H1 (cell line): ENCODE results near the gene CEP57L1. TPM values are rescaled to one million over a fixed set of nuclear protein-coding genes. Genes with fewer than 3 reads are reported as not detected.

Experiments
- CTCF ChIA-PET: fragments of 300-600 bp; sonication (Branson Sonifier 250); formaldehyde crosslinking; loops from one replicate; lab custom pipeline; 2021; ENCODE audit not compliant: partially characterized antibody; lab: Charles Lee
- POLR2A ChIA-PET: fragments of 300-600 bp; sonication (Branson Sonifier 250); formaldehyde crosslinking; loops from one replicate; lab custom pipeline; 2021; ENCODE audit warnings: inconsistent platforms; ENCODE audit not compliant: partially characterized antibody; lab: Charles Lee
- DNase-seq, 2 experiments: peaks; one replicate each; pipeline versions ENCODE4 v3.0.0 to v3.0.0-alpha.2; 2010 to 2022; ENCODE audit warnings: low spot score in 2 of 2, low read depth in 1 of 2, mixed read lengths in 1 of 2
- FAIRE-seq: peaks from 2 replicates; lab custom pipeline; 2011; peaks lifted over from hg19 to GRCh38; lab: Jason Lieb, UNC
- H2AFZ ChIP-seq: 2 replicates; pipeline ENCODE4 v1.8.1; 2012; ENCODE audit warnings: low read length, inconsistent platforms
- H2AK5ac ChIP-seq: 2 replicates; pipeline ENCODE4 v1.6.1; 2013; ENCODE audit warnings: low read depth, low read length
- H2BK120ac ChIP-seq: replicated peaks from 2 replicates; pipeline ENCODE3; 2013; ENCODE audit warnings: low read depth, low read length, inconsistent platforms
- H2BK12ac ChIP-seq: 2 replicates; pipeline ENCODE4 v1.6.1; 2013; ENCODE audit warnings: low read depth, low read length
- H2BK15ac ChIP-seq: 2 replicates; pipeline ENCODE4 v1.6.1; 2013; ENCODE audit warnings: low read length
- H2BK20ac ChIP-seq: 2 replicates; pipeline ENCODE4 v1.6.1; 2013; ENCODE audit warnings: low read length
- H2BK5ac ChIP-seq: 2 replicates; pipeline ENCODE4 v1.6.1; 2013; ENCODE audit warnings: low read depth, low read length
- H3K14ac ChIP-seq: 2 replicates; pipeline ENCODE4 v1.6.1; 2013; ENCODE audit warnings: inconsistent platforms; ENCODE audit not compliant: insufficient read length
- H3K18ac ChIP-seq: 2 replicates; pipeline ENCODE4 v1.6.1; 2013; ENCODE audit warnings: low read length; ENCODE audit errors: extremely low read depth
- H3K23ac ChIP-seq: 2 replicates; pipeline ENCODE4 v1.6.1; 2013; ENCODE audit warnings: inconsistent platforms; ENCODE audit not compliant: insufficient read length
- H3K23me2 ChIP-seq: 2 replicates; pipeline ENCODE4 v1.6.1; 2013; ENCODE audit warnings: low read depth, low read length
- H3K27ac ChIP-seq: 2 replicates; pipeline ENCODE4 v1.6.1; 2011; ENCODE audit warnings: low read depth, low read length, inconsistent platforms
- H3K27me3 ChIP-seq, 4 experiments: replicated peaks in 1 of 4; 1 replicate in 1 of 4; 2 replicates in 3 of 4; pipeline versions ENCODE4 v1.6.1 to v1.8.1; 2011 to 2013; ENCODE audit warnings: low read length in 3 of 4, mild to moderate bottlenecking in 3 of 4, inconsistent platforms in 2 of 4, mixed read lengths in 2 of 4, moderate library complexity in 1 of 4; ENCODE audit not compliant: control insufficient read depth in 3 of 4, insufficient read depth in 3 of 4; ENCODE audit errors: extremely low read depth in 1 of 4
- H3K36me3 ChIP-seq, 4 experiments: 2 replicates each; pipeline versions ENCODE4 v1.6.1 to v1.8.1; 2011 to 2013; ENCODE audit warnings: mild to moderate bottlenecking in 4 of 4, low read length in 3 of 4, moderate library complexity in 2 of 4, control low read depth in 1 of 4, inconsistent platforms in 1 of 4; ENCODE audit not compliant: insufficient read depth in 4 of 4, control insufficient read depth in 2 of 4
- H3K4ac ChIP-seq: replicated peaks from 2 replicates; pipeline ENCODE3; 2013; ENCODE audit warnings: low read length, low read depth, mixed read lengths, inconsistent platforms; ENCODE audit not compliant: insufficient read length
- H3K4me1 ChIP-seq, 4 experiments: replicated peaks in 1 of 4; 1 replicate in 1 of 4; 2 replicates in 3 of 4; pipeline versions ENCODE4 v1.6.1 to v1.8.1; 2011 to 2013; ENCODE audit warnings: low read length in 3 of 4, inconsistent platforms in 2 of 4, mixed read lengths in 1 of 4; ENCODE audit not compliant: insufficient read depth in 4 of 4, control insufficient read depth in 3 of 4
- H3K4me2 ChIP-seq, 2 experiments: 2 replicates each; pipeline versions ENCODE4 v1.6.1 to v1.8.1; 2011 to 2013; ENCODE audit warnings: low read depth in 2 of 2, low read length in 2 of 2, control low read depth in 1 of 2, inconsistent platforms in 1 of 2, mild to moderate bottlenecking in 1 of 2; ENCODE audit not compliant: insufficient read depth in 1 of 2
- H3K4me3 ChIP-seq, 4 experiments: fragments of 200-600, 300-600 bp in 1 of 4; sonication (generic), shearing (Covaris generic), sonication (Bioruptor Twin) in 1 of 4; 2 replicates each; pipeline versions ENCODE4 v1.5.1 to v1.8.1; 2011 to 2016; ENCODE audit warnings: low read length in 4 of 4, low read depth in 3 of 4, control low read depth in 2 of 4, inconsistent platforms in 2 of 4, mild to moderate bottlenecking in 2 of 4, mixed read lengths in 1 of 4, moderate library complexity in 1 of 4; ENCODE audit not compliant: insufficient read depth in 2 of 4; ENCODE audit errors: extremely low read depth in 1 of 4
- H3K56ac ChIP-seq: replicated peaks from 2 replicates; pipeline ENCODE3; 2013; ENCODE audit warnings: low read depth, mild to moderate bottlenecking, mixed read lengths, low read length, inconsistent platforms; ENCODE audit not compliant: insufficient read length
- H3K79me1 ChIP-seq: 2 replicates; pipeline ENCODE4 v1.6.1; 2013; ENCODE audit warnings: low read depth, low read length, control low read depth
- H3K79me2 ChIP-seq, 2 experiments: 2 replicates each; pipeline versions ENCODE4 v1.6.1 to v1.8.1; 2012 to 2013; ENCODE audit warnings: low read length in 2 of 2, mild to moderate bottlenecking in 2 of 2, inconsistent platforms in 1 of 2; ENCODE audit not compliant: insufficient read depth in 2 of 2, control insufficient read depth in 1 of 2
- H3K9ac ChIP-seq, 4 experiments: replicated peaks in 1 of 4; 1 replicate in 1 of 4; 2 replicates in 3 of 4; pipeline versions ENCODE4 v1.6.1 to v1.8.1; 2011 to 2013; ENCODE audit warnings: low read depth in 3 of 4, low read length in 3 of 4, control low read depth in 2 of 4, mild to moderate bottlenecking in 2 of 4, moderate library complexity in 2 of 4, inconsistent platforms in 1 of 4; ENCODE audit errors: extremely low read depth in 1 of 4
- H3K9me3 ChIP-seq, 2 experiments: 2 replicates each; pipeline versions ENCODE4 v1.6.1 to v1.8.1; 2012 to 2013; ENCODE audit warnings: mild to moderate bottlenecking in 2 of 2, moderate library complexity in 2 of 2, control low read depth in 1 of 2, inconsistent platforms in 1 of 2, low read depth in 1 of 2, low read length in 1 of 2, mixed read lengths in 1 of 2; ENCODE audit not compliant: insufficient read depth in 2 of 2
- H4K20me1 ChIP-seq, 2 experiments: replicated peaks in 1 of 2; 2 replicates each; pipeline versions ENCODE3 to v1.8.1; 2011 to 2013; ENCODE audit warnings: inconsistent platforms in 2 of 2, low read length in 2 of 2, mild to moderate bottlenecking in 1 of 2; ENCODE audit not compliant: insufficient read depth in 2 of 2, control insufficient read depth in 1 of 2
- H4K5ac ChIP-seq: 2 replicates; pipeline ENCODE4 v1.6.1; 2013; ENCODE audit warnings: low read length, low read depth, mixed read lengths, inconsistent platforms; ENCODE audit not compliant: insufficient read length
- H4K8ac ChIP-seq: 2 replicates; pipeline ENCODE4 v1.8.0; 2013; ENCODE audit warnings: mild to moderate bottlenecking, moderate library complexity, low read length, inconsistent platforms; ENCODE audit not compliant: insufficient read depth; ENCODE audit errors: extremely low read depth
- H4K91ac ChIP-seq: replicated peaks from 2 replicates; pipeline ENCODE3; 2013; ENCODE audit warnings: low read length, mixed read lengths, inconsistent platforms; ENCODE audit not compliant: insufficient read length
- ATF2 ChIP-seq: IDR thresholded peaks from 2 replicates; pipeline ENCODE4 v1.6.1; 2012; ENCODE audit warnings: low read length, inconsistent platforms
- ATF3 ChIP-seq: IDR thresholded peaks from 2 replicates; pipeline ENCODE4 v1.6.1; 2011; ENCODE audit warnings: low read depth, mild to moderate bottlenecking, low read length; ENCODE audit not compliant: insufficient read depth
- BCL11A ChIP-seq, 2 experiments: IDR thresholded peaks; one replicate each; pipeline ENCODE4 v1.6.1; 2011; ENCODE audit warnings: low read depth in 2 of 2, low read length in 2 of 2, mild to moderate bottlenecking in 2 of 2
- CBX8 ChIP-seq: fragments of 300-800, 300-1000 bp; sonication (generic); IDR thresholded peaks from 2 replicates; pipeline ENCODE4 v1.7.1; 2016; ENCODE audit warnings: low read depth, low read length, borderline replicate concordance
- KDM4A ChIP-seq: IDR thresholded peaks from one replicate; pipeline ENCODE4 v1.7.1; 2012; ENCODE audit warnings: low read depth, mild to moderate bottlenecking, moderate library complexity, low read length, inconsistent platforms; ENCODE audit not compliant: severe bottlenecking
- PHF8 ChIP-seq: fragments of 200-600 bp; sonication (generic); conservative IDR thresholded peaks from 2 replicates; pipeline ENCODE4 v1.7.1; 2012; ENCODE audit warnings: low read depth, mild to moderate bottlenecking, inconsistent platforms, low read length, moderate library complexity
- RAD21 ChIP-seq, 2 experiments: IDR thresholded peaks in 1 of 2; conservative IDR thresholded peaks in 1 of 2; 2 replicates each; pipeline ENCODE4 v1.6.1; 2011; ENCODE audit warnings: low read depth in 2 of 2, low read length in 2 of 2, improper control_type of control experiment in 1 of 2, inconsistent platforms in 1 of 2, mild to moderate bottlenecking in 1 of 2, moderate library complexity in 1 of 2
- RXRA ChIP-seq: IDR thresholded peaks from 2 replicates; pipeline ENCODE4 v1.6.1; 2011; ENCODE audit warnings: low read depth, mild to moderate bottlenecking, low read length, moderate library complexity; ENCODE audit not compliant: insufficient read depth
- SIN3A ChIP-seq, 2 experiments: IDR thresholded peaks in 1 of 2; conservative IDR thresholded peaks in 1 of 2; 2 replicates each; pipeline ENCODE4 v1.6.1; 2011 to 2012; ENCODE audit warnings: low read length in 2 of 2, improper control_type of control experiment in 1 of 2, low read depth in 1 of 2, mild to moderate bottlenecking in 1 of 2
- TAF1 ChIP-seq: IDR thresholded peaks from 2 replicates; pipeline ENCODE4 v1.6.1; 2011; ENCODE audit warnings: mild to moderate bottlenecking, low read depth, low read length
- TEAD4 ChIP-seq: IDR thresholded peaks from 2 replicates; pipeline ENCODE4 v1.6.1; 2012; ENCODE audit warnings: low read depth, low read length, inconsistent platforms, mixed read lengths
- WGBS, 2 experiments: shearing (Covaris generic) in 1 of 2; methylation state at CpG; one replicate each; pipeline versions ENCODE4 v1.1.6 to v1.1.7; 2013 to 2015; ENCODE audit warnings: low lambda C conversion rate in 2 of 2, mixed read lengths in 2 of 2, inconsistent platforms in 1 of 2, low coverage in 1 of 2, missing lambda C conversion rate in 1 of 2; ENCODE audit not compliant: insufficient replicate concordance in 2 of 2, insufficient coverage in 1 of 2, insufficient read length in 1 of 2; ENCODE audit errors: extremely low coverage in 1 of 2, missing lambda C conversion rate in 1 of 2; 5-methylcytosine and 5-hydroxymethylcytosine counted together
- polyA plus RNA-seq, 7 experiments: library from polyadenylated mRNA; depleted of rRNA in 3 of 7; stranded (reverse) in 5 of 7; unstranded in 2 of 7; fragments of >200 nt in 5 of 7; fragments of 200-250 nt in 2 of 7; gene quantifications; 1 replicate in 5 of 7; 2 replicates in 1 of 7; 4 replicates in 1 of 7; pipeline versions ENCODE4 v1.2.1 to v1.2.3, GENCODE V29; 2011 to 2013; ENCODE audit warnings: missing spikeins in 2 of 7, mixed read lengths in 2 of 7
- total RNA-seq: library from RNA; stranded (reverse); fragmentation: NEBNext Ultra II Directional; extraction: Animal tissue kit (Norgen Biotek cat#: 25700); gene quantifications from 2 replicates; pipeline ENCODE4 v1.2.1, GENCODE V29; 2021

CEP57L1 gene
- total and polyA plus RNA-seq, 2 of the 8 experiments (the other 6 are each of a cell fraction or from before 2014, with no cell fraction given), result 3.6 to 11.5 TPM

DNA sequence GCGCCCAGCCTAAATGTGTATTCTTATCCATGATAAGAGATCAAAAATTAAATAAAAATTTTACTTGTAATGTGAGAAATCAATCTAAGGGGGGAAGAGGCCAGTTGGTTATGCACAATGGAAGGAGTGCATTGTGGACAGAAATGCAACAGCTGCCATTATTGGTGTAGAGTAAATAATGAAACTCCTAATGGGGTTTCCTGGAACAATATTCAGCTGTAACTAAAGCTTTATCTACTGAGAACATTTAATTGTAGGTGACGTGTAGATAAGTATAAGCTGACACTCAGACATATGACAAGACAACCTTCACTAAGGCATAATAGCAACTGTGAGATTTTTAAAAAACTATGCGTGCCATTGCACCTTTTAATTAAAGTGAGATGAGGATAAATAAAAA lies 71.4 kb downstream of the CEP57L1 start:
- Histone ChIP-seq H2BK120ac (no peak overlapping the region), H2BK12ac (no peak overlapping the region), H2AFZ (no peak overlapping the region), H3K79me1 (no peaks in the 10 kb centered on the region), H3K4me2 (no peak overlapping the region), H3K27me3 (no peaks in the 10 kb centered on the region), H4K91ac (no peak overlapping the region), H3K23me2 (no peaks in the 10 kb centered on the region), H3K79me2 (no peaks in the 10 kb centered on the region), H3K56ac (no peak overlapping the region), H3K23ac (no peak overlapping the region), H3K36me3 (no peaks in the 10 kb centered on the region), H4K5ac (no peak overlapping the region), H3K14ac (no peak overlapping the region), H2BK20ac (no peak overlapping the region), H3K27ac (no peak overlapping the region), H3K18ac (no peak overlapping the region), H4K20me1 (no peaks in the 10 kb centered on the region), H2BK5ac (no peak overlapping the region), H3K9me3 (no peaks in the 10 kb centered on the region), H3K4ac (no peak overlapping the region), H3K9ac (no peak overlapping the region), H2AK5ac (no peak overlapping the region), H3K4me3 (no peak overlapping the region), H4K8ac (no peak overlapping the region), H3K4me1 (no peaks in the 10 kb centered on the region), H2BK15ac (no peak overlapping the region)
- DNase-seq (no peak), FAIRE-seq (no peak)
- 92% methylated on average over 3 of the region's 3 CpGs; no CpG with 5 or more reads in 1 of the 2 experiments for WGBS, 2 experiments
- ChIA-PET CTCF (no interaction called here), POLR2A (interaction anchor here (0.6 kb wide), 1 partner anchor 217 kb away, joined by 3 read pairs; no protein-coding TSS in a partner anchor)
- no peak for TF ChIP-seq PHF8
- no peak for TF ChIP-seq RAD21 (IDR thresholded peaks at IDR 0.05 in 1 of 2, conservative IDR thresholded peaks at IDR 0.05 in 1 of 2; ENCODE audit: low read depth in 2 of 2, low read length in 2 of 2)
- no peak for TF ChIP-seq TEAD4
- TF ChIP-seq RXRA, result no peak
- no peak for TF ChIP-seq ATF2
- no peak for TF ChIP-seq CBX8
- no peak for TF ChIP-seq TAF1
- no peak for TF ChIP-seq KDM4A
- no peak for TF ChIP-seq BCL11A (IDR thresholded peaks at IDR 0.05; ENCODE audit: low read depth in 2 of 2, low read length in 2 of 2)
- TF ChIP-seq ATF3, result no peak
- no peak for TF ChIP-seq SIN3A (conservative IDR thresholded peaks at IDR 0.05 in 1 of 2, IDR thresholded peaks at IDR 0.05 in 1 of 2; ENCODE audit: low read depth in 1 of 2, low read length in 2 of 2)
